Measurements from ENCODE around the gene NPBWR2.

The NPBWR2 gene

DNA sequence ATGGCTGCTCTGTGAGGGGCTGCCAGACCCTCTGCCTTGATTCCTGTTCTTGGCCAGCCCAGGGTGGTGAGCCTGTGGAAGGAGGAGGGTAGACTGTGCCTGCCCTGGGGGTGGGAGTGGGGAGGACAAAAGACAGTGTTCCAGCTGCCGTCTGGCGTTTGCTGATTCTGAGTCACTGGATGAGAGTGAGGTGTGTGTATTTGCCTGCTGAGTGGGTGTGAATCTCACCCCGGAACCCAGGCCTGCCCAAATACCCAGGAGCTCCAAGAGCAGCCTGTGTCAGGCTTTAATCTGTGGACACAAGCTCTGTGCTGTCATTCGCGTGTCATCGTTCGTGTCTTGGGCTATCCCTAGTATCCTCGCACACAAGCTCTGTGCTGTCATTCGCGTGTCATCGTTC lies 20.6 kb downstream of the NPBWR2 start:
- Histone ChIP-seq H3K27me3 (peaks cover 35 to 61% (median 46%) of the 10 kb centered on the region in 11 experiments), H3K4me1 (peaks cover 22 to 28% (median 26%) of the 10 kb centered on the region in 10 experiments), H3K4me3 (no peak overlapping the region), H3K36me3 (peaks cover 0 to 5% (median 0%) of the 10 kb centered on the region in 11 experiments; a peak in 3 of 22 replicates), H3K9me3 (replicated peaks in 1 of 11) (peaks cover 14 to 26% (median 24%) of the 10 kb centered on the region in 11 experiments), H3K9ac (no peak overlapping the region), H3K27ac (no peak overlapping the region), H4K20me1 (peaks cover 0 to 57% (median 26%) of the 10 kb centered on the region in 11 experiments; a peak in 17 of 22 replicates), H3K4me2 (no peak overlapping the region)
- TF ChIP-seq Cebpa-rat (IDR thresholded peaks at IDR 0.05) = no peak

DNA sequence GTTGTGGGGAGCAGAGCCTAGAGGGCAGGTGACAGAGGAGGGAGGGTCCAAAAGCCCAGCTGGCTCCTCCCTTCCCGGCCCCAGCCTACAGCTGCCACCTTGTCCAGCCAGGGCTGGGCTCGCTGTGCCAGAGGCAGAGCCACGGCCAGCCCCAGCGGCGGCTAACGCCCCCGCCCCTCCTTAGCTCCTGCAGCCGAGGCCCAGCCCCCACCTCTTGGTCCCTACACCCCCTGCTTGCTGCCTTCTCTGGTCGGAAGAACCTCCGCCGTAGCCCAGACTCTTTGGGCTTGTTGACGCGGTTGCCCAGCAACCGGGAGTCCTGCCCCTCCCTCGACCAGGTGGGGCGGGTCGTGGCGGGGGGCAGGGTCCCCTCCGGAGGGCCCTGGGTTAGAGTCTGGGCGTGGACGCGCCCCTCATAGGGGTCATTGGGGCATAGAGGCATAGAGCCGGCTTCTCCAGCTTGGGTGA lies 22.6 kb downstream of the NPBWR2 start:
- peak overlapping the region in 1 of 10 experiments; percentile 76; a peak in 2 of 20 replicates for H3K4me3 ChIP-seq
- no peak overlapping the region for H3K9ac ChIP-seq
- peaks cover 35 to 60% (median 46%) of the 10 kb centered on the region in 11 experiments for H3K27me3 ChIP-seq
- H3K27ac ChIP-seq = no peak overlapping the region
- peaks cover 38 to 46% (median 44%) of the 10 kb centered on the region in 10 experiments for H3K4me1 ChIP-seq
- peak overlapping the region in 10 of 11 experiments; percentile 91 to 100 (median 99); a peak in 17 of 22 replicates for H3K4me2 ChIP-seq
- peaks cover 0 to 45% (median 23%) of the 10 kb centered on the region in 11 experiments; a peak in 17 of 22 replicates for H4K20me1 ChIP-seq
- peaks cover 14 to 26% (median 24%) of the 10 kb centered on the region in 11 experiments for H3K9me3 ChIP-seq (replicated peaks in 1 of 11)
- no peak for TF ChIP-seq Cebpa-rat (IDR thresholded peaks at IDR 0.05)
- peaks cover 0 to 5% (median 0%) of the 10 kb centered on the region in 11 experiments; a peak in 3 of 22 replicates for H3K36me3 ChIP-seq

DNA sequence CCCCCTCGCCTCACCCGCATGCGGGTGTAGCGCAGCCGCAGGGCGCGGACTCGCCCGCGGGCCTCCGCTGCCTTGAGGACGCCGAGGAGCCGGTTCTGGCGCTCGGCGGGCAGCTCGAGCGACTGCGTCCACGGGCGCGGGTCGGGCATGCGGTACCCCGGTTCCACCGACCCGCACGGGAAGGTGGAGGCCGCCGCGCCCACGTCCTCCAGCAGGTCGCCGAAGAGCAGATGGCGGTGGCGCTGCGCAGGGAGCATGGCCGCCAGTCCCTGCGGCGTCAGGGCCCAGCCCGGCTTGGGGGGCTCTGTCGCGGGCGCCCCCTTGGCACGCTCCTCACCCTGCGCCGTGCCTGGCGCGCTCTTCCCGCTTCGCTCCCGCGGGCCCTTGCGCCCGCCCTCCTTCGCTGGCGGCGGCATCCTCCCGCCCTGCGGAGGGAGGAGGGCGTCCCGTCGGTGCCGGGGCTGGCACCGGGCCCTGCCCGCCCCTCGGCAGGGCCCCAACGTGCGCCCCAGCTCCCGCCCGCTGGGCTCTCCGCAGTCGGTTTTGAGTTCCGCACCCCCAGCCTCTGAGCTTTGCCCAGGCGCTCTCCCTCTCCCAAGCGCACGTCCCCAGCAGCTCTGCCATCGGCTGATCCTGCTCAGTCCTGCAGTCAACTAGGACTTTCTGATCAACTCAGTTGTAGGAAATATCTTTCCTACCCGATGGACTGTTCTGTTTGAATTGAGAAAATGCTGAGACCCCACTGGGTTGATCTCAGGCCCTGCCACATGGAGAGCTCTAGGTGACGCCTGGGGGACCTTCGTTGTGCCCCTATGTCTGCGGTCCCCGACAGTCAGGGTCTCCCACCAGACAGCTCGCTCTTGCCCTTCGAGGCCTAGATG lies 23.3 kb downstream of the NPBWR2 start, which contains the start of gene LKAAEAR1:
LKAAEAR1 (minus strand) TSS at position 595 of the 881 bp plus-strand sequence; CDS start at position 416, 179 bp downstream.
- H4K20me1 ChIP-seq = peaks cover 0 to 38% (median 17%) of the 10 kb centered on the region in 11 experiments; a peak in 17 of 22 replicates
- peaks cover 38 to 48% (median 44%) of the 10 kb centered on the region in 10 experiments for H3K4me1 ChIP-seq
- peak within 1 kb of the TSS; percentile 44 to 75 (median 68); a peak in 20 of 22 replicates for H3K9ac ChIP-seq
- peak within 1 kb of the TSS in 2 of 11 experiments; percentile 27 to 35; a peak in 7 of 22 replicates for H3K27ac ChIP-seq
- H3K4me2 ChIP-seq = peak within 1 kb of the TSS; percentile 91 to 100 (median 99)
- no peak for TF ChIP-seq Cebpa-rat (IDR thresholded peaks at IDR 0.05)
- H3K27me3 ChIP-seq = peaks cover 35 to 53% (median 46%) of the 10 kb centered on the region in 11 experiments
- H3K36me3 ChIP-seq = peaks cover 0 to 5% (median 0%) of the 10 kb centered on the region in 11 experiments; a peak in 3 of 22 replicates
- H3K4me3 ChIP-seq = peak within 1 kb of the TSS; percentile 52 to 76 (median 68)
- H3K9me3 ChIP-seq (replicated peaks in 1 of 11) = peaks cover 14 to 26% (median 24%) of the 10 kb centered on the region in 11 experiments

DNA sequence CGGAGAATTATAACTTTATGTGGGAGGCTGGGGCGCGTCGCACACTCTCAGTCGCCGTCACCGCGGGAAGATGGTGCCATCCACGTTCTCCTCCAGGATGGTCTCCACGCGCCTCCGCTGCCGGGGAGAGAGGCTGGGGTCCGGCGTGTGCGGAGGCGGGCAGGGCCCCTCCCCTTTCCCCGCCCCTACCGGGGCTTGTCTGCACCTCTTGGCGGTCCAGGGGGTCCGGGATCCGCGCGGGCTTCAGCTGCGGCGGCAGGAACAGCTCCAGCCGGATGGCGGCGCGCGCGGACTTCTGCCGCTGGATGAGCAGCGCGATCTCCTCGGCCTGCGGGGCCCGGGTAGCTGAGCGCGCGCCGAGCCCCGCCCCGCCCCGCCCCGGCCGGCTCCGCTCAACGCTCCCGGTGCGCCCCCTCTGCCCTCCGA lies 24.0 kb downstream of the NPBWR2 start:
- peak overlapping the region; percentile 52 to 76 (median 68) for H3K4me3 ChIP-seq
- peaks cover 0 to 5% (median 0%) of the 10 kb centered on the region in 11 experiments; a peak in 3 of 22 replicates for H3K36me3 ChIP-seq
- peak overlapping the region; percentile 44 to 75 (median 68); a peak in 20 of 22 replicates for H3K9ac ChIP-seq
- peak overlapping the region; percentile 91 to 100 (median 99) for H3K4me2 ChIP-seq
- H3K27ac ChIP-seq = peak overlapping the region in 2 of 11 experiments; percentile 27 to 35; a peak in 6 of 22 replicates
- H4K20me1 ChIP-seq = peaks cover 3 to 34% (median 14%) of the 10 kb centered on the region in 11 experiments; a peak in 16 of 22 replicates
- peaks cover 38 to 54% (median 44%) of the 10 kb centered on the region in 10 experiments for H3K4me1 ChIP-seq
- TF ChIP-seq Cebpa-rat (IDR thresholded peaks at IDR 0.05) = no peak
- H3K27me3 ChIP-seq = peaks cover 31 to 47% (median 41%) of the 10 kb centered on the region in 11 experiments
- H3K9me3 ChIP-seq (replicated peaks in 1 of 11) = peaks cover 14 to 26% (median 23%) of the 10 kb centered on the region in 11 experiments

DNA sequence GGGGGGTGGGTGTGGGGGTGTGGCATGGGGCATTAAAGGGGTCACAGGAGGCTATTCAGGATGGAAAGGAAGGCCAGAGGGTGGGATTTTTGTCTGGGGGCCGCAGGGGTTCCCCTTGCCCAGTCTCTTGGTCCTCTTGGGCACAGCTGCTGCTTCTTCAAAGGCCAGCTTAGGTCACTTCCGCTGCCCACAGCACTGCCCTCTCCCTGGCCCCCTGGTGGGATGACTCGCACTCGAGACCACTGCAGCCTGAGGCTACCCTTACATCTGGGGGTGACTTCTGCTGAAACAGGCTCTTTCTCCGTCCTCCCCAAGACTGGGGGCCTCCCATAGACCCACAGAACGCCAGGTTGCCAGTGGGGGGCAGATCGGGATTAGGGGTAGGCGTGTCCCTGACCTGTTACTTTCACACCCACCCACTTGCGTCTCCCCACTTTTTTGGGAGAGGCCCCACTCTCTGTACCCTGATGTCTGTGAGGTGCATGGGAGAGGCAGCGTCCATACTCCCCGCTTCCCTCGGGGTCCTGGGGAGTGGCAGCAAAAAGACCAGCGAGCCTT lies 24.5 kb downstream of the NPBWR2 start:
- Histone ChIP-seq H3K4me2 (peak overlapping the region; percentile 91 to 100 (median 99)), H3K27ac (no peak overlapping the region; a peak in 4 of 22 replicates), H3K4me1 (peaks cover 38 to 59% (median 48%) of the 10 kb centered on the region in 10 experiments), H3K27me3 (peaks cover 26 to 43% (median 38%) of the 10 kb centered on the region in 11 experiments), H4K20me1 (peaks cover 8 to 38% (median 16%) of the 10 kb centered on the region in 11 experiments; a peak in 19 of 22 replicates), H3K36me3 (peaks cover 0 to 5% (median 0%) of the 10 kb centered on the region in 11 experiments; a peak in 3 of 22 replicates), H3K4me3 (peak overlapping the region; percentile 52 to 76 (median 68)), H3K9me3 (replicated peaks in 1 of 11) (peaks cover 11 to 21% (median 19%) of the 10 kb centered on the region in 11 experiments), H3K9ac (peak overlapping the region; percentile 35 to 73 (median 66); a peak in 20 of 22 replicates)
- no peak for TF ChIP-seq Cebpa-rat (IDR thresholded peaks at IDR 0.05)

DNA sequence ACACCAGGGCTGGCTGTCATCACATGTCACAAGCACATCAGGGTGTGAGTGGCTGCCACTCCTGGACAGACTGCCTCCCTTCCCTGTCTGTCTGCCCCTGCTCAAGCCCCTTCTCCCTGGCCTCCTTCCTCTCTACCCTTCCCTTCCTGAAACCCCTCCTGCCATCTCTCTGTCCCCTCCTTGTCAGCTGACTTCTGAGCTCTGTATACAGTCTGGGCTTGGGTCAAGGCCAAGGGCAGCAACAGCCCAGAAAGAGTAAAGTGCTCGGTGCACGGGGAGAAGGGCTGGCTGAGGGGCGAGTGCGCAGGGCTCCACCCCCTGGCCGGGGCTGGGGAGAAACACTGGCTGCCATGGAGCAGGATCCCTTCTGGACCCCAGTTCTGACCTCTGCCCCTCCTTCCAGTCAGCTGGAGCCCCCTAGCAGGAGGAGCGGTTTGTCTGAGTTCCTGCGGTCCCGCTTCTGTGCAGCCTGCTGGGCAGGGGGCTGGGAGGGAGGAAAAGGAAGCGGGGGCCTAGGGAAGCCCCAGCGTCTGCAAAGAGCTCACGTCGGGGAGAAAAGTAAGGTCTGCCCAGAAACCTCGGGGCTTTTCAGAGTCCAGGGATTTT lies 25.1 kb downstream of the NPBWR2 start:
- Histone ChIP-seq H3K4me2 (peak overlapping the region; percentile 91 to 100 (median 99)), H3K27ac (peak overlapping the region in 4 of 11 experiments; percentile 10 to 33 (median 19); a peak in 5 of 22 replicates)

DNA sequence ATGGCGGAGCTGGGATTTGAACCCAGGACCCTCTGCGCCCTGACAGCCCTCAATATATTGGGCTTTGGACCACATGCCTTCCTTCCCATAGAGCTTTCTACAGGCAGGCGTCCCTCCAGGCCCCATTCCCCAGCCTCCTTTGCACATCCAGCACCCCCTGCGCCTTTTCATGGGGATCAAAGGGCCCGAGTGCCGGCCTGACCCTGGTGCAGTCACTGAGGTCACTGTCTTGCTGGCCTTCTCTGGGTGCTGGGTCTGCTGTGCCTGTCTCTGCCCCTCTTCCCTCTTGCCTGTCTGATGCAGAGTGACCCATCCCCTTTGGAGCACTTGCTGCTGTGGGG lies 25.8 kb downstream of the NPBWR2 start:
- Histone ChIP-seq H3K27ac (peak overlapping the region in 1 of 11 experiments; percentile 33; a peak in 1 of 22 replicates), H3K36me3 (peaks cover 0 to 2% (median 0%) of the 10 kb centered on the region in 11 experiments; a peak in 4 of 22 replicates), H3K9ac (peak overlapping the region in 6 of 11 experiments; percentile 2 to 56 (median 41); a peak in 8 of 22 replicates), H4K20me1 (peaks cover 11 to 43% (median 23%) of the 10 kb centered on the region in 11 experiments; a peak in 19 of 22 replicates), H3K4me3 (peak overlapping the region in 3 of 10 experiments; percentile 23 to 86 (median 42); a peak in 1 of 20 replicates), H3K27me3 (peaks cover 26 to 39% (median 35%) of the 10 kb centered on the region in 11 experiments), H3K4me1 (peaks cover 38 to 72% (median 61%) of the 10 kb centered on the region in 10 experiments), H3K9me3 (replicated peaks in 1 of 11) (peaks cover under 1 to 11% (median 8%) of the 10 kb centered on the region in 11 experiments), H3K4me2 (peak overlapping the region; percentile 91 to 100 (median 99))
- no peak for TF ChIP-seq Cebpa-rat (IDR thresholded peaks at IDR 0.05)

More for the DNA sequence above, 25.1 kb downstream of the NPBWR2 start:
- Histone ChIP-seq H3K36me3 (peaks cover 0 to 5% (median 0%) of the 10 kb centered on the region in 11 experiments; a peak in 1 of 22 replicates), H3K4me1 (peaks cover 38 to 66% (median 54%) of the 10 kb centered on the region in 10 experiments), H3K9ac (peak overlapping the region in 9 of 11 experiments; percentile 8 to 59 (median 41); a peak in 14 of 22 replicates), H4K20me1 (peaks cover 11 to 43% (median 19%) of the 10 kb centered on the region in 11 experiments; a peak in 19 of 22 replicates), H3K9me3 (replicated peaks in 1 of 11) (peaks cover 5 to 15% (median 13%) of the 10 kb centered on the region in 11 experiments), H3K27me3 (peaks cover 26 to 42% (median 38%) of the 10 kb centered on the region in 11 experiments), H3K4me3 (peak overlapping the region in 8 of 10 experiments; percentile 10 to 65 (median 42); a peak in 10 of 20 replicates)
- TF ChIP-seq Cebpa-rat (IDR thresholded peaks at IDR 0.05) = no peak
